HCT116 (cell line): ENCODE results near the gene CD1C. TPM values are rescaled to one million over a fixed set of nuclear protein-coding genes. Genes with fewer than 3 reads are reported as not detected.

Experiments
- ATAC-seq: fragments of 200-7000 bp; cut with Tn5 transposase; 2 replicates; pipeline ENCODE4 v1.9.1; 2020; ENCODE audit warnings: mild to moderate bottlenecking, moderate library complexity
- BruUV-seq: library from RNA; stranded (reverse); fragments of 400-500 nt; replicated peaks from 2 replicates; lab custom pipeline; 2021; lab: Mats Ljungman, UMichigan
- CTCF ChIA-PET: fragments of 300-600 bp; sonication (Branson Sonifier 250); formaldehyde crosslinking; loops from one replicate; lab custom pipeline; 2021; ENCODE audit warnings: antibody characterized with exemption; lab: Charles Lee
- POLR2A ChIA-PET: fragments of 300-600, 350-600 bp; sonication (Branson Sonifier 250); formaldehyde crosslinking; loops from one replicate; lab custom pipeline; 2021; ENCODE audit warnings: antibody characterized with exemption; lab: Charles Lee
- RAD21 ChIA-PET, 2 experiments: fragments of 300-600 bp; sonication (Branson Sonifier 250); formaldehyde crosslinking; loops; one replicate each; lab custom pipeline; 2023; ENCODE audit warnings: low total read pairs in 2 of 2; ENCODE audit not compliant: uncharacterized antibody in 2 of 2, unreplicated experiment in 2 of 2, low non-redundant PET in 1 of 2; lab: Charles Lee
- DNase-seq: peaks from one replicate; pipeline ENCODE4 v3.0.0-alpha.2; 2010; ENCODE audit warnings: low read depth, low spot score
- H2AFZ ChIP-seq: fragments of 200-600 bp; shearing (Covaris generic), sonication (generic); 2 replicates; pipeline ENCODE4 v1.6.1; 2017; ENCODE audit warnings: low read depth, mixed run types, mixed read lengths, antibody characterized with exemption, low read length; ENCODE audit not compliant: poor library complexity, severe bottlenecking
- H3K27ac ChIP-seq: 2 replicates; pipeline ENCODE4 v1.5.1; 2012; ENCODE audit warnings: low read depth, low read length
- H3K27me3 ChIP-seq: fragments of 200-600 bp; sonication (generic); 2 replicates; pipeline ENCODE4 v1.6.1; 2016; ENCODE audit warnings: mixed run types, low read length, mixed read lengths; ENCODE audit not compliant: insufficient read depth
- H3K36me3 ChIP-seq, 2 experiments: fragments of 200-500 bp in 1 of 2; fragments of 200-600 bp in 1 of 2; sonication (Bioruptor generic) in 1 of 2; sonication (generic) in 1 of 2; 2 replicates each; pipeline versions ENCODE4 v1.5.1 to v1.6.1; 2014 to 2016; ENCODE audit warnings: low read length in 2 of 2, inconsistent platforms in 1 of 2, mixed read lengths in 1 of 2, mixed run types in 1 of 2; ENCODE audit not compliant: insufficient read depth in 2 of 2, control insufficient read depth in 1 of 2
- H3K4me1 ChIP-seq, 2 experiments: fragments of 200-600 bp in 1 of 2; sonication (generic) in 1 of 2; 2 replicates each; pipeline versions ENCODE4 v1.5.1 to v1.6.1; 2012 to 2017; ENCODE audit warnings: low read length in 2 of 2, inconsistent platforms in 1 of 2, mild to moderate bottlenecking in 1 of 2, mixed read lengths in 1 of 2, mixed run types in 1 of 2, moderate library complexity in 1 of 2; ENCODE audit not compliant: insufficient read depth in 2 of 2, control insufficient read depth in 1 of 2
- H3K4me2 ChIP-seq: fragments of 200-600 bp; sonication (generic); 2 replicates; pipeline ENCODE4 v1.6.1; 2017; ENCODE audit warnings: mixed run types, low read length, mixed read lengths
- H3K4me3 ChIP-seq, 2 experiments: fragments of 200-600 bp in 1 of 2; sonication (generic) in 1 of 2; replicated peaks in 1 of 2; 2 replicates each; pipeline ENCODE4 v1.5.1; 2011 to 2016; ENCODE audit warnings: low read length in 2 of 2, control low read depth in 1 of 2, low read depth in 1 of 2, mild to moderate bottlenecking in 1 of 2, mixed read lengths in 1 of 2, mixed run types in 1 of 2
- H3K79me2 ChIP-seq: fragments of 200-600 bp; sonication (generic); 2 replicates; pipeline ENCODE4 v1.6.1; 2017; ENCODE audit warnings: mild to moderate bottlenecking, mixed run types, low read length, moderate library complexity, mixed read lengths; ENCODE audit not compliant: insufficient read depth
- H3K9ac ChIP-seq: fragments of 200-600 bp; sonication (generic); 2 replicates; pipeline ENCODE4 v1.6.1; 2016; ENCODE audit warnings: low read length, mixed read lengths
- H3K9me2 ChIP-seq: fragments of 200-600 bp; sonication (generic), shearing (Covaris generic); 2 replicates; pipeline ENCODE4 v1.6.1; 2017; ENCODE audit warnings: mixed run types, mild to moderate bottlenecking, moderate library complexity; ENCODE audit not compliant: insufficient read depth
- H3K9me3 ChIP-seq, 2 experiments: fragments of 200-500 bp in 1 of 2; fragments of 200-600 bp in 1 of 2; sonication (Bioruptor generic) in 1 of 2; sonication (generic) in 1 of 2; 2 replicates each; pipeline ENCODE4 v1.6.1; 2014 to 2017; ENCODE audit warnings: low read length in 2 of 2, mixed read lengths in 2 of 2, inconsistent platforms in 1 of 2, low read depth in 1 of 2, mild to moderate bottlenecking in 1 of 2, mixed run types in 1 of 2, moderate library complexity in 1 of 2; ENCODE audit not compliant: control insufficient read depth in 1 of 2, insufficient read depth in 1 of 2
- H4K20me1 ChIP-seq: fragments of 200-600 bp; sonication (generic), shearing (Covaris generic); 2 replicates; pipeline ENCODE4 v1.6.1; 2017; ENCODE audit warnings: mixed run types, mild to moderate bottlenecking, moderate library complexity; ENCODE audit not compliant: insufficient read depth
- CEBPB ChIP-seq: IDR thresholded peaks from 2 replicates; pipeline ENCODE4 v1.6.1; 2012; ENCODE audit warnings: low read depth
- ELF1 ChIP-seq: IDR thresholded peaks from 2 replicates; pipeline ENCODE4 v1.6.1; 2012; ENCODE audit warnings: low read depth, borderline replicate concordance
- POLR2A ChIP-seq: IDR thresholded peaks from 2 replicates; pipeline ENCODE4 v1.7.0; 2011; ENCODE audit warnings: borderline replicate concordance; ENCODE audit not compliant: insufficient read depth, insufficient read length; ENCODE audit errors: extremely low read depth
- POLR2AphosphoS5 ChIP-seq: IDR thresholded peaks from 2 replicates; pipeline ENCODE4 v1.6.1; 2011; ENCODE audit warnings: mild to moderate bottlenecking, low read depth, low read length, moderate library complexity
- SIN3A ChIP-seq: IDR thresholded peaks from 2 replicates; pipeline ENCODE4 v1.6.1; 2012; ENCODE audit warnings: low read depth
- SRF ChIP-seq: IDR thresholded peaks from 2 replicates; pipeline ENCODE4 v1.6.1; 2012; ENCODE audit warnings: low read depth
- ZBTB33 ChIP-seq: IDR thresholded peaks from 2 replicates; pipeline ENCODE4 v1.6.1; 2011; ENCODE audit warnings: mild to moderate bottlenecking, low read length, moderate library complexity; ENCODE audit not compliant: insufficient replicate concordance; ENCODE audit errors: extremely low read depth
- ZNF274 ChIP-seq: fragments of 200-500 bp; sonication (Bioruptor generic); IDR thresholded peaks from 2 replicates; pipeline ENCODE4 v1.6.1; 2014; ENCODE audit warnings: mild to moderate bottlenecking, low read depth, low read length, inconsistent platforms
- intact Hi-C: fragments of 100-400 bp; cut with micrococcal nuclease; formaldehyde crosslinking; loops from 2 replicates; pipeline ENCODE4 v1.10.0; 2022
- total RNA-seq: library from RNA; stranded (reverse); gene quantifications from one replicate; pipeline ENCODE4 v1.2.1, GENCODE V29; 2021; ENCODE audit not compliant: unreplicated experiment
- TF ChIP-seq, protein P1 (sequence below), 3 experiments: fragments of 200-600 bp in 1 of 3; sonication (generic) in 1 of 3; IDR thresholded peaks in 2 of 3; conservative IDR thresholded peaks in 1 of 3; 2 replicates each; pipeline ENCODE4 v1.5.1; 2012 to 2017; ENCODE audit warnings: low read depth in 2 of 3, low read length in 2 of 3, antibody characterized with exemption in 1 of 3, borderline replicate concordance in 1 of 3, control low read depth in 1 of 3, mild to moderate bottlenecking in 1 of 3, mixed read lengths in 1 of 3, mixed run types in 1 of 3, moderate library complexity in 1 of 3; ENCODE audit not compliant: insufficient read depth in 1 of 3

CD1C gene
- total RNA-seq, 1 experiment from 2014 or later: not detected

DNA sequence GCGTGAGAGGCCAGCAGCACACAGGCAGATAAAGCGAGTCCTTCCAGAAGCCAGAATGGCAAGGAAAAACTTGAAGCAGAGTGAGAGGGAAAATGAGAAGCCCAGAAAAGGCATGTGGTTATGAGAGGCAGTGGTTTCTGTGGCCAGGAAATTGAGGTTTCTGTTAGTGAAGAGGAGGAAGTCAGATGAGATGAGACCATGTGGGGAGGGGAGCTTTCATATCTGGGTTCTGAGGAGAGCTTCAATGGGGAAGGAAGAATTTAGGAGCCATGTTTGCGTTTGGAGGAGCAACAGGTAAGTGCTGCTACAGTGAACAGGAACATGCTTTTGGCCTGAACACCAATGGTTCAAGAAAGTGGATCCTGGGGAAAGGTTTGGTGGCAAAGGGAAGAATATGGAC lies 41.6 kb upstream of the CD1C start:
- Histone ChIP-seq H4K20me1 (no peaks in the 10 kb centered on the region), H3K27me3 (peaks cover 7% of the 10 kb centered on the region; the same call in 1 of the 2 replicates), H2AFZ (no peak overlapping the region), H3K9me3 (no peaks in the 10 kb centered on the region), H3K4me2 (no peak overlapping the region), H3K4me3 (no peak overlapping the region), H3K79me2 (no peaks in the 10 kb centered on the region), H3K4me1 (no peaks in the 10 kb centered on the region), H3K27ac (no peak overlapping the region), H3K9me2 (no peaks in the 10 kb centered on the region), H3K36me3 (no peaks in the 10 kb centered on the region), H3K9ac (no peak overlapping the region)
- RAD21 ChIA-PET: no interaction called here
- DNase-seq (no peak), ATAC-seq (no peak)
- no TSS peak for BruUV-seq
- intact Hi-C loops: loop anchor here (10.0 kb wide), 1 partner anchor 747 kb away; no protein-coding TSS in a partner anchor
- POLR2A ChIA-PET: no interaction called here
- no peak for TF ChIP-seq ZBTB33
- TF ChIP-seq ELF1: no peak
- TF ChIP-seq ZNF274: no peak
- TF ChIP-seq, protein P1, sequence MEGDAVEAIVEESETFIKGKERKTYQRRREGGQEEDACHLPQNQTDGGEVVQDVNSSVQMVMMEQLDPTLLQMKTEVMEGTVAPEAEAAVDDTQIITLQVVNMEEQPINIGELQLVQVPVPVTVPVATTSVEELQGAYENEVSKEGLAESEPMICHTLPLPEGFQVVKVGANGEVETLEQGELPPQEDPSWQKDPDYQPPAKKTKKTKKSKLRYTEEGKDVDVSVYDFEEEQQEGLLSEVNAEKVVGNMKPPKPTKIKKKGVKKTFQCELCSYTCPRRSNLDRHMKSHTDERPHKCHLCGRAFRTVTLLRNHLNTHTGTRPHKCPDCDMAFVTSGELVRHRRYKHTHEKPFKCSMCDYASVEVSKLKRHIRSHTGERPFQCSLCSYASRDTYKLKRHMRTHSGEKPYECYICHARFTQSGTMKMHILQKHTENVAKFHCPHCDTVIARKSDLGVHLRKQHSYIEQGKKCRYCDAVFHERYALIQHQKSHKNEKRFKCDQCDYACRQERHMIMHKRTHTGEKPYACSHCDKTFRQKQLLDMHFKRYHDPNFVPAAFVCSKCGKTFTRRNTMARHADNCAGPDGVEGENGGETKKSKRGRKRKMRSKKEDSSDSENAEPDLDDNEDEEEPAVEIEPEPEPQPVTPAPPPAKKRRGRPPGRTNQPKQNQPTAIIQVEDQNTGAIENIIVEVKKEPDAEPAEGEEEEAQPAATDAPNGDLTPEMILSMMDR (IDR thresholded peaks at IDR 0.05 in 2 of 3, conservative IDR thresholded peaks at IDR 0.05 in 1 of 3; ENCODE audit: borderline replicate concordance in 1 of 3, insufficient read depth in 1 of 3, low read depth in 2 of 3, low read length in 2 of 3): no peak
- TF ChIP-seq POLR2AphosphoS5: no peak
- TF ChIP-seq SIN3A: no peak
- TF ChIP-seq POLR2A: no peak
- TF ChIP-seq CEBPB: no peak
- no peak for TF ChIP-seq SRF
- CTCF ChIA-PET: no interaction called here
